Measurements from ENCODE around the gene FKRP. TPM values are rescaled to one million over a fixed set of nuclear protein-coding genes. Genes with fewer than 3 reads are reported as not detected.

FKRP gene
- total and polyA plus RNA-seq, 12 donors, result 13.0 to 22.8 (median 19.7) TPM

DNA sequence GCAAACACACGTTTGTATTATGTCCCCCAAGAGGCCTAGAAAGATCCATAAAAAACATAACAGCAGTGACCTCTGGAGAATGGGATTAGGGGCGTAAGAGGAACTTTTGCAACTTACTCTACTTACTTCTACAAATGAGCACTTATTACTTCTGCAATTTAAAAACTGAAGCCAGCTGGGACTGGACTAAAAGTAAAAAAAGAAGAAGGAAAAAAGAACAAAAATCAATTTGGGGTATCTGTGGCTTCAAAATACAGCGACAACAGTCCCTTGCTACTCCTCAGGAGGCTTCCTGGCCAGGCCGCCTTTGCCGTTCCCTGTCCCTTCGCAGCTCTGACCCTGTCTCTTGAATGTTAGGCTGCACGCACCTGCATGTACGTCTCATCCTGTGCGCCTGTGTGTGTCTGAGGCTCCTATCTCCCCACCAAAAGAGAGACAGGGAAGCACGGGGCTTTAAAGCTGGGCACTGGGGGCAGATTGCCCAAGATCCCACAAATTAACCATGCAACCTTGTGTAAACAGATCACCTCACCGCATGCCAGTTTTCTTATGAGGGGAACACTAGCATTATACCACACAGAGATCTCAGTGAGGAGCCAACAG lies 12.1 kb upstream of the FKRP start:
- DNase-seq (no peak), ATAC-seq (no peak)
- Histone ChIP-seq H3K4me1 (peaks cover 22 to 94% (median 38%) of the 10 kb centered on the region in 9 donors), H3K27ac (peak overlapping the region in 2 of 10 donors; percentile 52 to 85), H3K27me3 (no peaks in the 10 kb centered on the region), H3K9me3 (no peaks in the 10 kb centered on the region), H3K4me3 (no peak overlapping the region), H3K36me3 (peaks cover 0 to 100% (median 59%) of the 10 kb centered on the region in 9 donors)
- 87 to 93% methylated on average over 11 of the region's 11 CpGs for WGBS, 2 donors
- intact Hi-C loops (cut with DNase I), result no loop called here
- TF ChIP-seq CTCF (IDR thresholded peaks at IDR 0.05), result no peak

- H3K4me1 ChIP-seq, result peaks cover 31 to 99% (median 60%) of the 10 kb centered on the region in 9 donors
- intact Hi-C loops (cut with DNase I), result no loop called here
- 24 to 26% methylated on average over 22 of the region's 22 CpGs for WGBS, 2 donors
- no peak for TF ChIP-seq CTCF (IDR thresholded peaks at IDR 0.05)
- H3K9me3 ChIP-seq, result no peaks in the 10 kb centered on the region
- H3K4me3 ChIP-seq, result no peak overlapping the region
- H3K36me3 ChIP-seq, result peaks cover 0 to 83% (median 32%) of the 10 kb centered on the region in 9 donors
- peak overlapping the region in 8 of 10 donors; percentile 10 to 77 (median 29) for H3K27ac ChIP-seq
- peak in 6 of 8 donors; percentile 30 to 71 (median 46) for ATAC-seq
- H3K27me3 ChIP-seq, result no peaks in the 10 kb centered on the region
- peak; percentile 70 to 76 for DNase-seq
Observed at GRCh38 chr19:46736531-46737297, 9.1 kb upstream of the FKRP start.

- Histone ChIP-seq H3K27ac (peak overlapping the region in 7 of 10 donors; percentile 15 to 77 (median 30)), H3K36me3 (peaks cover 0 to 82% (median 28%) of the 10 kb centered on the region in 9 donors), H3K27me3 (no peaks in the 10 kb centered on the region), H3K4me1 (peaks cover 31 to 99% (median 65%) of the 10 kb centered on the region in 9 donors), H3K9me3 (no peaks in the 10 kb centered on the region), H3K4me3 (no peak overlapping the region)
- intact Hi-C loops (cut with DNase I), result no loop called here
- no peak for DNase-seq
- TF ChIP-seq CTCF (IDR thresholded peaks at IDR 0.05), result no peak
- no peak for ATAC-seq
- 42 to 50% methylated on average over 7 of the region's 7 CpGs for whole genome bisulfite sequencing, 2 donors
Observed at GRCh38 chr19:46737298-46737654, 8.6 kb upstream of the FKRP start.

DNA sequence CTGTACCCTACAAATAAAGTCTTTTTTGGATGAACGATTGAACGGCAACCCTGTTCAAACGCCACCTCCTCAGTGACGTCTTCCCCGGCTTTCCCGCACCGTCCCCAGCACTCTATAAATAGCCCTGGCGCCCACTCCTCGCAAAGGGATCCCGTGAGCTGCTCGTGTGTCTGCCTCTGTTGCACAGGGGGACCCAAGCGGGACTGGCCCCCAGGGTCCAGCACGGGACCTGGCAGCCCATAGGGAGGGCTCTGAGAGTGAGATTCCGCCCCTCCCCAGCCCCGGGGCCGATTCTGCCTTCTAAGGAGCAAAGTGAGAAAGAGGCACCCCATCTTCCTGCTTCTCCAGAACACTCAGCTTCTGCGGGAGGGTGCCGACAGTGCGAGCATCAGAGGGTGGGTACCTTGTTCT lies 8.1 kb upstream of the FKRP start:
- H3K4me1 ChIP-seq, result peaks cover 31 to 99% (median 67%) of the 10 kb centered on the region in 9 donors
- no peak for DNase-seq
- peak overlapping the region in 4 of 10 donors; percentile 28 to 77 (median 42) for H3K27ac ChIP-seq
- no peaks in the 10 kb centered on the region for H3K27me3 ChIP-seq
- WGBS, 2 donors, result 46 to 59% methylated on average over 19 of the region's 19 CpGs
- peaks cover 0 to 82% (median 23%) of the 10 kb centered on the region in 9 donors for H3K36me3 ChIP-seq
- no peak for ATAC-seq
- no peaks in the 10 kb centered on the region for H3K9me3 ChIP-seq
- intact Hi-C loops (cut with DNase I), result no loop called here
- no peak overlapping the region for H3K4me3 ChIP-seq
- no peak for TF ChIP-seq CTCF (IDR thresholded peaks at IDR 0.05)
